AG04449 (cell line): Measurements from ENCODE around the gene SERPINH1.

ENCODE experiments used
- CTCF ChIA-PET: fragments of 350-600 bp; formaldehyde crosslinking; extraction: SDS; loops from one replicate; lab custom pipeline; 2021; ENCODE audit warnings: antibody characterized with exemption; lab: Yijun Ruan, JAX
- POLR2A ChIA-PET: fragments of 400-600, 350-600 bp; formaldehyde crosslinking; extraction: SDS; loops from one replicate; lab custom pipeline; 2020; ENCODE audit warnings: antibody characterized with exemption, inconsistent platforms; lab: Yijun Ruan, JAX
- DNase-seq: peaks from one replicate; pipeline ENCODE4 v3.0.0-alpha.2; 2010; ENCODE audit warnings: low read depth, low spot score
- H3K4me3 ChIP-seq: 2 replicates; pipeline ENCODE4 v1.5.1; 2011; ENCODE audit warnings: low read depth, mild to moderate bottlenecking, control low read depth, low read length
- CTCF ChIP-seq: IDR thresholded peaks from one replicate; pipeline ENCODE4 v1.5.1; 2011; ENCODE audit warnings: mild to moderate bottlenecking, moderate library complexity, low read length, control low read depth, inconsistent platforms; ENCODE audit not compliant: insufficient read depth; ENCODE audit errors: missing control alignments

SERPINH1 gene

GRCh38 chr11:75571625-75572024 is 9.6 kb downstream of the SERPINH1 start:
- ChIA-PET POLR2A (interaction anchor here (1.6 to 9.8 kb wide), 2 partner anchors 9 to 18 kb away, joined by 8 to 79 read pairs; partner anchors contain the start of gene SERPINH1), CTCF (interaction anchor here (1.2 kb wide), 2 partner anchors 18 to 21 kb away, joined by 3 read pairs; no protein-coding TSS in a partner anchor)
- H3K4me3 ChIP-seq: no peak overlapping the region
- no peak for TF ChIP-seq CTCF
- DNase-seq: no peak

GRCh38 chr11:75572744-75573143 is 10.7 kb downstream of the SERPINH1 start:
- no peak overlapping the region for H3K4me3 ChIP-seq
- no peak for DNase-seq
- no peak for TF ChIP-seq CTCF
- POLR2A ChIA-PET: interaction anchor here (6.7 to 9.8 kb wide), 2 partner anchors 7 to 19 kb away, joined by 79 read pairs; no protein-coding TSS in a partner anchor
- CTCF ChIA-PET: interaction anchor here (1.2 to 9.4 kb wide), 4 partner anchors 6 to 26 kb away, joined by 3 to 96 read pairs (median 31); no protein-coding TSS in a partner anchor

- ChIA-PET POLR2A (interaction anchor here (0.7 to 9.8 kb wide), 8 partner anchors 9 to 81 kb away, joined by 3 to 79 read pairs (median 14); partner anchors contain the start of gene SERPINH1), CTCF (interaction anchor here (0.8 to 9.4 kb wide), 11 partner anchors 8 to 159 kb away, joined by 3 to 96 read pairs (median 4); no protein-coding TSS in a partner anchor)
- DNase-seq: no peak
- no peak overlapping the region for H3K4me3 ChIP-seq
- TF ChIP-seq CTCF: peak; percentile 31
Measured at GRCh38 chr11:75574698-75575602, 12.9 kb downstream of the SERPINH1 start.

GRCh38 chr11:75576017-75576416 is 14.0 kb downstream of the SERPINH1 start:
- ChIA-PET CTCF (interaction anchor here (0.6 to 9.4 kb wide), 14 partner anchors 9 to 545 kb away, joined by 3 to 96 read pairs (median 3); no protein-coding TSS in a partner anchor), POLR2A (interaction anchor here (1.2 to 9.8 kb wide), 7 partner anchors 8 to 80 kb away, joined by 3 to 79 read pairs (median 22); partner anchors contain the start of gene SERPINH1)
- no peak for DNase-seq
- no peak for TF ChIP-seq CTCF
- H3K4me3 ChIP-seq: no peak overlapping the region

GRCh38 chr11:75576499-75576918 is 14.5 kb downstream of the SERPINH1 start:
- no peak for DNase-seq
- CTCF ChIA-PET: interaction anchor here (0.6 to 9.4 kb wide), 14 partner anchors 10 to 545 kb away, joined by 3 to 96 read pairs (median 3); no protein-coding TSS in a partner anchor
- POLR2A ChIA-PET: interaction anchor here (3.9 to 9.8 kb wide), 4 partner anchors 11 to 23 kb away, joined by 22 to 79 read pairs (median 54); partner anchors contain the start of gene SERPINH1
- no peak for TF ChIP-seq CTCF
- no peak overlapping the region for H3K4me3 ChIP-seq
